SK-MEL-5 (cell line): ENCODE measurements around the gene NOX5. TPM values are rescaled to one million over a fixed set of nuclear protein-coding genes. Genes with fewer than 3 reads are reported as not detected.
A peak's percentile ranks its signal among the peaks of the same experiment; 100 is the strongest.

Source experiments
- DNase-seq: peaks from one replicate; pipeline ENCODE4 v3.0.0-alpha.2; 2016; ENCODE audit warnings: low read depth, low spot score
- in situ Hi-C: cut with HindIII; loops from 2 replicates; pipeline ENCODE4 v1.10.0; 2016; ENCODE audit warnings: low sequenced_read_pairs, high pct_unique_total_duplicates, low pct_unique_long_range_greater_than_20kb
- total RNA-seq: library from RNA; depleted of rRNA; stranded (reverse); fragments of >200 nt; shearing (Covaris generic); gene quantifications from 2 replicates; pipeline ENCODE4 v1.2.3, GENCODE V29; 2014

NOX5 gene
- total RNA-seq, 1 experiment from 2014 or later = 4.0 TPM

DNA sequence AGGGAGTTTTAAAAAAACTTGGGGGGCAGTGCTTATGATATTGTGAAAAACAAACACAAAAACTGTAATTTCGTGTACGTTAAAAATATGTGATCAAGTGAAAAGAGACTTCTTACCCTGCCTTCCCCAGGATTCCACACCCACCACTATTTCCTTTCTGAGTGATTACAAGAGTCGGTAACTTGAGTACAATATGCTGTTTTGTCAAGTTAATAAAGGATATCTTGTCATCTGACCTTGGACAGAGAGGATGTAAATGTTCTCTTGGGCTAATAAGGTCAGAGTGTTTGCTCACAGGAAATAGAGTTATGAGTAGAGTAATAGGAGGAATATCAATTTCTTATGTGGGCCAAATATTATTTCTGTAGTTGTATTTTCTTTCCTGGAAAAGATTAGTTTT, 68.1 kb downstream of the NOX5 start:
- in situ Hi-C loops = no loop called here
- DNase-seq = peak; percentile 95

DNA sequence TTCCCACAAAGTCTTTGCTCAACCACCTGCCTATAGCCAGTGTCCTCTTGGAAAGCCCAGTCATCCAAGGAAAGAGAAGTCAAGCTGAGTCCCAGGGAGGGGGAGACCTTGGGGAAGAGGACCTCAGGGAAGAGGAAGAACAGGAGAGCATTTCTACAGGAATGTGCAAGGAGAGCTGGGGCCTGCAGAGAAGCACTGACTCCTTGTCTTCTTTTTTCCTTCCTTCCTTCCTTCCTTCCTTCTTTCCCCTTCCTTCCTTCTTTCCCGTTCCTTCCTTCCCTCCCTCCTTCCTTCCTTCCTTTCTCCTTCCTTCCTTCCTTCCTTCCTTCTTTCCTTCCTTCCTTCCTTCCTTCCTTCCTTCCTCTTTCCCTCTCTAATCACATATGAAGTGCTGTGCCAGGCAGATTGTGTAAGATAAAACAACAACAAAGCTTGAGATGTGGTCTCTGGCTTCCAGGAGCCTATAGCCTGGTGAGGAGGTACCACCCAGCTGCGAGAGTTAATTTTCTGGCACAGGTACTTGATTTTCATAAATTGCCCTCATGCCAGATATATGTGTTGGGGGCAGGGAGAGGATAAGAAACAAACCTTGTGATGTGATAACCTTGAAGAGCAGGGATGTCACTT, 70.0 kb downstream of the NOX5 start:
- in situ Hi-C loops = no loop called here
- DNase-seq = no peak

DNA sequence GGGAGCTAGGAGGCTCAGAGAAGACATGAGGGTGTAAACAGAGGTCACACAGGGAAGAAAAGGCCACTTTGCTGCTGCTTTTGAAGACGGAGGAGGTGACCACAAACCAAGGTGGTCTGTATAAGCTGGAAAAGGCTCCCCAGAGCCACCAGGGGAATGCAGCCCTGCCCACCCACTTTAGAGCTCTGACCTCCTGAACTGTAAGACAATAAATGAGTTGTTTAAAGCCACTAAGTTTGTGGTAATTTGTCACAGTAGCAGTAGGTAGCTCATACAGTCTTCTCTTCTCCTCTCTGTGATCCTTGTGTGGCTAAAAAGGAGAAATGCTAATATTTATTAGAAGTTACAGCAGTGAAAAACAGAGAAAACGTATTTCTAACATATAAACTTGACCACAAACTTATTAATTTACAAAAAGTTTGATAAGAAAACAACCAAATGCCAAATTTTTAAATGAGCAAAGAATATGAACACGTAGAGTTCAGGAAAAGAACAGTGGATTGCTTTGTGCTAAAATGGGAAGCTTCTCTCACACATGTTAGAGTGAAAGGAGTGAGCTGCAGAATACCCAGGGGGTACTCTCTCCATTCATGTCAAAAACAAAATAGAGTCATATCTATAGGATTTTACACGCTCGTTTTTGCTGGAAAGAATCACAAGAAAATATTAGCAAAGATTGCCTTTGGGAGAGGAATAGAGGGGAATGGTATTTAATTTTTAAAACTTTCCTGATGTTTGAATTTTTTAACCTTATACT, 71.0 kb downstream of the NOX5 start:
- peak; percentile 61 for DNase-seq
- in situ Hi-C loops = no loop called here

DNA sequence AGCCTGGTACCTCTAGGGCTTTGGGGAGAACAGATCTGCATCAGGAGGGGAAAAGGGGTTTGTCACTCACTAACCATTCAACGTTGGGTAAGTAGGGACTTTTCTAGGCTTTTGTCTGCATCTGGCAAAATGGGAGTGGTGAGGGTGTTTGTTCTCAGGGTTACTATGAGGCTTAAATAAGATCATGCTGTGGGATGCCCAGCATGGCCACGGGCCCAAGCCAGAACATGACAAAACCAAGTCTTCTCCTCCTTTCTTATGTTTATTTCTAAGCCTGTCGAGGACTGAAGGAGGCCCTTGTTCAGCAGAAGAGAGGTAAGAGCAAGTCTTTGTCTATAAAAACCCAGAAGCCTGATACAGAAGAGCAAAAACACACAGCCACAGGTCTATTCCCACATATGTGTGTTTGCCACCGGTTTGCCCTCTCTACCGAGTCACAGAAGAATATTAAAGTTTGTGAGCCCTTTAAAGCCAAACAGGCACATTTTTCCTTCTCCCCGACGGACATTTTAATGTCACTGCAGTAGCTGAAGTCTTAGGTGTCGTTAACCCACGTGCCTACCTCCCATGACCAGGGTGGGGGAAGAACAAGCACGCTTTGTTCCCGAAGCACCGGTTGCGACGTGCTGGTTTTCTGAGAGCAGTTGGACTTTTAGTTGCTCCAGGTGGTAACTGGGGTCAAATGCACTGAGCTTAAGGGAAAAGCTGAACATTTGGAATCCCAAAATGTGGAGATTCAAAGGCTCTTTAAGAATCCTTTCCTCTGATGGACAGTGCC, 72.1 kb downstream of the NOX5 start:
- in situ Hi-C loops = no loop called here
- peak; percentile 74 for DNase-seq

DNA sequence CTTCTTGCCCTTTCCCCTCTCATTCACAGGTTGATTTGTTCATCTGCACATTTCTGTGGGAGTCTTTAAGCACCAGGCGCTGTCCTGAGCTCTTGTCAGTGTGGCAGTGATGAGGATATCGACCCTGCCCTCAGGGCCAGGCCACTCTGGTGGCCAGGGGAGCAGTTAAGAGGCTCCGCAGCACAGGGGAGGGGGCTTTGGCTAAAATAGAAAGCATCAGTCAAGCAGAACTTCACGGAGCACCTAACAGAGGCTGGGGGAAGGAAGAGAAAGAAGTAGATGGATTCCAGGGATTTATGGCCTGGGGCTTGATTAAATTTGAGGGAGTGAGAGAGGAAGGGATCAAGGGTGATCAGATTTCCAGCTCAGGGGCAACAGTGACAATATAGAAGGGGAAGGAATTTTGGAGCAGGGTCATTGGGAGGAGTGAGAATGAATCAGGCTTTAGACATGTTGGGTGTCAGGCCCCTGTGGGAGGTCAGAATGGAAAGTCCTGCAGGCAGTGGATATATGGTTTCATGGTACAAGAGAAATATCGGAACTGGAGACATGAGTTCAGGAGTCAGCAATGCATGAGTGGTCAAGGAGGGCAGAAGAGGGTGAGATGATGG, 73.0 kb downstream of the NOX5 start:
- in situ Hi-C loops = no loop called here
- DNase-seq = no peak

DNA sequence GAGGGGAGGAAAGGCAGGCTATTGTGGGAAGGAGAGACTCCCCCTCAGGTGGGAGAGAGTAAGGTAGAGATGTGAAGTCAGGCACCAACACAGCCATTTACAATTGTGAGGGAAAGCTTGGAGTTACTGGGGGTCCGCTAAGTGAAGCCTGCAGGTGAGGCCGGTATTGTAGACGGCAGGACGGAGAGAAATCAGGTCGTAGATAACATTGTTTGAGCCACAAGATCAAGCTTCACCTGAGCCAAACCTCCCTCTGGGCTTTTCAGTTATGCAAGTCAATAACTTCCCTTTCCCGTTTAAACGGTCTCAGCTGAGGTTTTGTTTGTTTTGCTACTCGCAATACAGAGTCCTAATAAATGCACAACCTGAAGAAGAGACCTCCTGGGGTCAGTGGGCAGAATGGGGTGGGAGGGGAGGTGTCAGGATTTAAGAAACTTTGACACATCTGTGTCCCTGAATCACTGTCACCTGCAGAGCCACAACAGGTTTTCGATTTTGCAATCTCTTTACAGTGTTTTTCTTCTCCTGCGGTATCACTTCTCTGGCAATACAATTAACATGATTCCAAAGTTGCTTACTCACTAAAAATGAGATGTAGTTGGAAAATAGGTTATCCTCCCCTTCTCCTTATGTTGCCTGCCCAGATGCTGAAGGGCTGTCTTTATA, 73.9 kb downstream of the NOX5 start:
- in situ Hi-C loops = no loop called here
- no peak for DNase-seq

DNA sequence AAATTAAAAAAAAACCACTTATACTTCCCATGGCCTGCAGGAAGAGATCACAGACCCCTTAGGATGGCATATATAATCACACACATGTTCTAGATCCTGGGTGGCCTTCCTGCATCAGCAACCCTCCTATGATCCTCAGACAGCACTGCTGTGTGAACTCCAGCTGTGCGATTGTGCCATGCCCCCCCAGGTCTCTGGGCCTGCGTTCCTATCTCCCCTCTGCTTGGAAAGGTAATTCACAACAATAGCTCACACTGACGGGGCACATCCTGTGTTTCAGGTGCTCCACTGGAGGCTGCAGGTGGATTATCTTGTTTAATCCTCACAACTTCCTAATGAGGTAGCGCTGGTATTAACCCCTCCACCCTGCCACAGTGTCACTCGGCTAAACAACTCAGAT, 74.8 kb downstream of the NOX5 start:
- DNase-seq = no peak
- in situ Hi-C loops = no loop called here

DNA sequence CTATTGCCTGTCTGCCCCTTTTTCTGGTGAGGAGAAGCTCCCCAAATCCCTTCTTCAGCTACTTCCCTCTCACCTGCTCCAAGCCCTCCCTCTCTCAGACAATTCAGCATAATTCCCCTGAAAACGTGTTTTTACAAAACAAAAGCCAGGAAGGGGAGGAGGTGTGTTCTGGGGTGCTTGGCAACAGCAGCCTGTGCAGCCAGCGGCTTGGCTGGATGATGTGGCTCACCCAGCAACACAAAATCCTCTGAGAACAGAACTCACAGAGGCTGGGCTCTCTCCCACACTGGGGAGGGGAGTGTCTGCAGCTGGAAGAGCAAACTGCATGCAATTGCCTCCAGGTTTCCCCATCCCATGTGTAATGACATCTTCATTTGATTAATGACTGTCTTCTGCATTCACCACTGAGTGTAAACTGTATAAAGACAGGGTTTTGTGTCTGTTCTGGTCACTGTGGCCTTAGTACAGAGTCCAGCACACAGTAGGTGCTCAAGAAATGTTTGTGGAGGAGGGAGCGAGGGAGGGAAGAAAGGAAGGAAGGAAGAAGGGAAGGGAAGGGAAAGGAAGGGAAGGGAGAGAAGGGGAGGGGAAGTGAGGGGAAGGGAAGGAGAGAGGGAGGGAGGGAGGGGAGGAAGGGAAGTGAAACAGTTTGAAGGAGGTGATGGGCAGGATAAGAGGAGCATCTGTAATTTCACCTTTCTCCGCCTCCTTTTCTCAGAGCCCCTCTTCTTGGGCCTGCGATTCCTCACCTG, 75.9 kb downstream of the NOX5 start:
- in situ Hi-C loops = no loop called here
- no peak for DNase-seq

DNA sequence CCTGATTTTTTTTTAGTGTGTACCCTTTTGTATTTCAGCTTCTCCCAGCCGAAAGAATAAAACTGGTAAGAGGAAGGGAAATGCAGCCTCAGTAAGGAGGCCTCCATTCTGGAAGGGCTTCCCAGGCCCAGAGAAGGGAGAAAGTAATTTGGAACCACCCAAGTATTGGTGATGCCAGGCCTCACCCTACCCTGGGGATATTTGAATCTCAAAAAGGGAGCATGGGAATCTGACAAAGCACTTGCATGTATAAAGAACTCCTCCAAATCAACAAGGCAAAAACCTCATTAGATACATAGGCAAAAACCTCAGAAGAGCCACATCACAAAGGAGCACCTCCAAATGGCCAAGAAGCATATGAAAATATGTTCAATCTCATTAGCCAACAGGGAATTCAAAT, 77.2 kb downstream of the NOX5 start:
- no peak for DNase-seq
- in situ Hi-C loops = no loop called here

DNA sequence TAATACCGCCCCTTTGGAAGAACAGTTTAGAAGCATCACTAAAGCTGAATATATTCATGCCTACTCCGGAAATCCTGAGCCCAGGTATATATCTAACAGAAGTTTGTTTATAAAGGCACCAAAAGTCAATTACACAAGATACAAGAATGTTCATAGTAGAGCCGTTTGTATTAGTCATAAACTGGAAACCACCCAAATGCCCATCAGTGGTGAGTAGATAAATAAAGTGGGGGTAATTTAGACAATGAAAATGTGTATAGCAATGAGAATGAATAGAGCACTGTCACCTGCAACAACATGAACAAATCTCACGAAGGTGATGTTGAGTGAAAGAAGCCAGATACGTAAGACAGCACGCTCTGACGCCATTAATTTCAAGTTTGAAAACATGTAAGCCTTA, 77.7 kb downstream of the NOX5 start:
- in situ Hi-C loops = no loop called here

DNA sequence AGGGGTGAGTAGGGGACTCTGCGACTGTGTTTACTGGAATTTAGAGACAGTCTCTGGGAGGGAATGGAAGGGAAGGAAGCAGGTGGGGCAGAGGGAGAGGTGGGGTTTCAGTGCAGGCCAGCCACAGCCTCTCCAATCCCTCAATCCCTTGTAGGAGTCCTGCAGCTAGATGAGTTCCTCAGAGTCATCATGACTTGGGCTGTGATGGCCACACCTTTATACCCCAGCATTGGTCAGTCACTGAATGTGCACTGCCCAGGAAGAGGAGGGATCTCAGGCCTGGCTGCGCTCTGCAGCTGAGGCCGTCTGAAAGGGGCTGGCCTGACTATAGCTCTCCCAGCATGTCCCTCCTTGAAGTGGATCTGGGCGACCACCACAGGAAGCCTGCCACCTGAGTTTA, 78.6 kb downstream of the NOX5 start:
- in situ Hi-C loops = no loop called here
- DNase-seq = peak; percentile 35

More for the DNA sequence above, 77.7 kb downstream of the NOX5 start:
- DNase-seq = no peak

DNA sequence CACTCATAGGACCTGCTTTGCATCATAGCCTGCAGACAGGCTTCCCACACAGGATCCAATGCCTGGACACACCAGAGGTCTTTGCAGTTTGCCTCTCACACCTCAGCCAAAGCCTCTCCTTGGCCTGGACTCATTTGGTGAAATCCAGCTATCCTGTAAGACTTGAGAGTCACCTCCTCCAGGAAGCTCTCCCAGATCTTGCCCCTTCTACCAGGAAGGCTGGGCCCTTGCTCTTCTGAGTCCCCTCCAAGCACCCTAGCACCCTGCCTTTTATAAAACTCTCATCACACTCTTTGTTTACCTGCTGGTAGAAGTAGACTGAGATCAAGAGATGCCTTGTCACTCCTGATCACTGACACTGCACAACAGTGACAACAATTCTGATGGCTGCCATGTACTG, 79.1 kb downstream of the NOX5 start:
- in situ Hi-C loops = no loop called here
- DNase-seq = no peak

DNA sequence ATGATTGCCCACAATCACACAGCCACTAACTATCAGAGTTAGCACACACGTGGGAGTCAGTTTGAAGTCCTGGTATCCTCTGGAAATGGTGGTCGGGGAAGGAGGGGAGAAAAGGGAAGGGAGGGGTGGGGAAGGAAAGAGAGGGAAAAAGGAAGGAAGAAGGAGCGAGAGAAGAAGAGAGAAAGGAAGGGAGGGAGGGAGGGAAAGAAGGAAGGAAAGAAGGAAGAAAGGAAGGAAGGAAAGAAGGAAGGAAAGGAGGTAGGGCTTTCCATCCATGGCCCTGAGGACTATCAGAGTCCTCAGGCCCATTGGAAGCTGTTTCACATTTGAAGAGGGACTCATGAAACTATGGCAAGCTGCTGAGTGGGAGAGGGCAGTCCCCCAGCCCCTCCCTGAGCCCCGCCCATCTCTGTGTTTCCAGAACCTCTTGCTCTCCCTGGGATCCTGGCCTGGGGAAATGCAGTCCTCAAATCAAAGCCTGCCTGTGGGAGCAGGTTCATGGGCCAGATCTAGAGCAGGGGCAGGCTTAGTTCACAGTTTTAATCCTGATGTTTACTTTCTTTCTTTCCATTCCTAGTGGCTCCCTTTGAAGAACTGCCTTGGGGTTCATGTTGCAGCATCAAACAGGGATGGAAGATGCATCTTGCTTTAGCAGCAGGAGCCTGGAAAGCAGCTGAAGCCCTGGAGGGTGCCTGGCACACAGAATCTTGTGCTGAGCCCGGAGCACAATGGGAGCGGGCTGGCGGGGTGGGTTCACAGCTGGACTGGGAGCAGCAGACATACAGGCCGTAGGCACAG, 79.8 kb downstream of the NOX5 start:
- no peak for DNase-seq
- in situ Hi-C loops = no loop called here

DNA sequence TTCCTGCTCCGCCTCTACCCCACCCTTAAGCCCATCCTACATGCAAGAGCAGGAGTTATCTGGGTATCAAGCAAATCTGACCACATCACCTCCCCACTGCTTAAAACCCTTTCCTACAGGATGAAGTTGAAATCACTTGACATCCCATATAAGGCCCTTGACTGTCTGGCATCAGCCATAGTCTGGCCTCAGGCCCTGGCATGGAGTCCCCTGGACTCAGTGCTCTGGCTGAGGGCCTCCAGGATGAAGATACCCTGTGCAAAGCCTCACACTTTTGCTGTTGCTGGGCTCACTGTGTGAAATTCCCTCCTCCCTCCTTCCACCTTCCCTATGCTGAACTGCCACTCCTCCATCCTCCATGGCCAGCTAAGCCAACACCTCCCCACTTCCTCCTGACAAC, 80.8 kb downstream of the NOX5 start:
- in situ Hi-C loops = no loop called here
- no peak for DNase-seq

DNA sequence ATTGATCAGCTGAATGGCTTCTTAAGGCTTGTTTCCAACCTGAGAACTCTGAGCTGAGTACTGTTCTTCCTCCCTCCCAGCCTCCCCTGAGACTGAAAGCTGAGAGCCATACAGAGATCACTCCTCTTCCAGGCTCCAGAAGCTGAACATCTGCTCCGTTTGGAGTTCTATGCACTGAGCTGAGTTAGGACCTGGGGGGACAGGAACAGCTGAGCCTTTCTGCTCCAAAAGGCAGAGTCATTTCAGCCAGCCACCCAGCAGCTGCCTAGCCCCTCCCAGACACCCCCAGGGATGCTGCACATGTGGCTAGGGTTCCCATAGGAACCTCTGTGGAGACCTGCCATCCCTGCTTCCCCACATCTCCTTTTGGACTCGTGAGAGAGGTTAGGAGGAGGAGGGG, 81.7 kb downstream of the NOX5 start:
- in situ Hi-C loops = no loop called here
- DNase-seq = no peak

DNA sequence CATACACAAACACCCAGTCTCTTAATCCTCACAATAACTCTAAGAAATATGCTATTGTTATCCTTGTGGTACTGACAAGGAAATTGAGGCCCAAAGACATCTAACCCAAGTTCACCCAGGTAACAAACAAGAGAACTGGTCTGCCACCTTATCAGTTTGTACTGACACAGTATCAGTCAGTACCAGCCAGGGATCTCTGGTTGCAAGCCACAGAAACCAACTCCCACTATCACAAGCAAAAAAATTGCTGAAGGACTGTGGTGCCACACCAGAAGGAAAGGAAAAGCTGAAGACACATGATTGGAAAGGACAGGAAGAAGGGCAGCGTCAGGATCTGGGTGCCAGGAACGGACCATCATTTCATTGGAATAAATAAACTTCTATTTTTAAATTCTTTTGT, 82.1 kb downstream of the NOX5 start:
- no peak for DNase-seq
- in situ Hi-C loops = no loop called here

DNA sequence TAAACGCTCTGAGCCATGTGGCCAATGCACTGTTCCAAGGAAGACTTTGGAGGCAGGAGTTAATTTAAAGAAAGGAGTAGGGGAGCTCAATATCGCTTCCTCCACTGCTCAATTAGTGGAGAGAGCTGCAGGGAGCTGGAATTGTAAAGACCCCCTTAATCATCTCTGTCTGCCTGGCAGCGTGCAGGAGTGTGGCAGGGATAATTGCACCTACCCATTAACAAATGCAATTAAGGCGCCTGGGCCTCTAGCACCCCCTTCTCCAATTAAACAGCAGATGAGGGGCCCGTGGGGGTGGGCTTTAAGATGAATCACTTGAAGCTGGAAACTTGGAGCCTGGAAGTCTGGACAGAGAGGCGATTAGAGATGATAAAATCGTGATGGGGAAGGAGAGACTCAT, 84.3 kb downstream of the NOX5 start:
- in situ Hi-C loops = no loop called here
- no peak for DNase-seq
